ENCODE measurements around the gene HMBS.
"Not testable (repeated sequence)": the region's sequence is repeated elsewhere in the genome, so short reads cannot be mapped to it uniquely, and the experiment has no call there.

HMBS gene

GRCh38 chr11:119121811-119122124, 37.1 kb downstream of the HMBS start:
- no peak for DNase-seq

- no peak for DNase-seq
These were observed 41.1 kb downstream of the HMBS start for GRCh38 chr11:119125821-119126220.

- DNase-seq, result no peak
These were observed 42.1 kb downstream of the HMBS start for GRCh38 chr11:119126675-119127268.

GRCh38 chr11:119130662-119131061, 46.0 kb downstream of the HMBS start:
- DNase-seq, result no peak

- DNase-seq, result no peak
These were observed 49.8 kb downstream of the HMBS start for GRCh38 chr11:119134389-119134978.

- not testable (repeated sequence) for DNase-seq
These were observed 54.6 kb downstream of the HMBS start for GRCh38 chr11:119139276-119139675.
